ENCODE results near the gene ANKRD22. TPM values are rescaled to one million over a fixed set of nuclear protein-coding genes. Genes with fewer than 3 reads are reported as not detected.
A peak's percentile ranks its signal among the peaks of the same experiment; 100 is the strongest.

Gene ANKRD22
- polyA plus RNA-seq, 1 donor: not detected

GRCh38 chr10:88835096-88835909 lies 16.3 kb downstream of the ANKRD22 start:
- peak; percentile 88 for DNase-seq

GRCh38 chr10:88833723-88834122 lies 17.9 kb downstream of the ANKRD22 start:
- DNase-seq: no peak

GRCh38 chr10:88833156-88833555 lies 18.5 kb downstream of the ANKRD22 start:
- no peak for DNase-seq

- no peak for DNase-seq
These were observed 19.3 kb downstream of the ANKRD22 start for GRCh38 chr10:88832376-88832775.

GRCh38 chr10:88831709-88832108 lies 19.9 kb downstream of the ANKRD22 start:
- DNase-seq: no peak

GRCh38 chr10:88830643-88831268 lies 20.9 kb downstream of the ANKRD22 start:
- no peak for DNase-seq

GRCh38 chr10:88828310-88828709 lies 23.3 kb downstream of the ANKRD22 start:
- no peak for DNase-seq

- no peak for DNase-seq
These were observed 24.0 kb downstream of the ANKRD22 start for GRCh38 chr10:88827671-88828070.

GRCh38 chr10:88826388-88826787 lies 25.3 kb downstream of the ANKRD22 start:
- no peak for DNase-seq

GRCh38 chr10:88820748-88821401 lies 30.8 kb downstream of the ANKRD22 start:
- peak; percentile 68 for DNase-seq

GRCh38 chr10:88819290-88819689 lies 32.4 kb downstream of the ANKRD22 start:
- DNase-seq: no peak

- DNase-seq: no peak
These were observed 38.4 kb downstream of the ANKRD22 start for GRCh38 chr10:88813200-88813599.

- DNase-seq: peak; percentile 15
These were observed 41.3 kb downstream of the ANKRD22 start for GRCh38 chr10:88810196-88810961.

GRCh38 chr10:88809621-88810020 lies 42.0 kb downstream of the ANKRD22 start:
- no peak for DNase-seq

GRCh38 chr10:88805924-88806323 lies 45.7 kb downstream of the ANKRD22 start:
- no peak for DNase-seq

GRCh38 chr10:88805361-88805760 lies 46.3 kb downstream of the ANKRD22 start:
- no peak for DNase-seq

- DNase-seq: no peak
These were observed 47.4 kb downstream of the ANKRD22 start for GRCh38 chr10:88804083-88804812.

- DNase-seq: no peak
These were observed 48.0 kb downstream of the ANKRD22 start for GRCh38 chr10:88803641-88804040.

- DNase-seq: no peak
These were observed 48.9 kb downstream of the ANKRD22 start, which contains the start of gene LIPM for GRCh38 chr10:88802523-88803285. TSS of gene LIPM (plus strand) at chr10:88802730. CDS start at chr10:88802897, 167 bp downstream.

GRCh38 chr10:88800152-88801125 lies 51.2 kb downstream of the ANKRD22 start:
- no peak for DNase-seq

Data from hindlimb muscle (tissue), 1 donor.